SH-SY5Y (cell line): Measurements from ENCODE around the gene LGALS9.

ENCODE experiments used
- GATA2 ChIP-seq: IDR thresholded peaks from 2 replicates; pipeline ENCODE4 v1.6.1; 2011; ENCODE audit warnings: mild to moderate bottlenecking, low read depth, low read length
- GATA3 ChIP-seq: IDR thresholded peaks from 2 replicates; pipeline ENCODE4 v1.6.1; 2011; ENCODE audit warnings: low read depth, mild to moderate bottlenecking, low read length, moderate library complexity

- TF ChIP-seq GATA2 (no peak), GATA3 (no peak)
These were observed 29.4 kb downstream of the LGALS9 start for GRCh38 chr17:27660436-27660835.
